Subcutaneous abdominal adipose tissue (tissue), 5 donors: ENCODE measurements around the gene CNST.
"Not testable (repeated sequence)": the region's sequence is repeated elsewhere in the genome, so short reads cannot be mapped to it uniquely, and the experiment has no call there.

ENCODE experiments used
- H3K27ac ChIP-seq: one replicate; pipeline ENCODE4 v1.7.0; 2013; ENCODE audit warnings: low read depth, mild to moderate bottlenecking, inconsistent platforms, low read length, moderate library complexity
- H3K27me3 ChIP-seq, 5 donors: one replicate each; pipeline ENCODE4 v1.7.0; 2013; ENCODE audit warnings: low read length in 5 of 5, inconsistent platforms in 1 of 5; ENCODE audit not compliant: control insufficient read depth in 5 of 5, insufficient read depth in 4 of 5
- H3K36me3 ChIP-seq, 5 donors: one replicate each; pipeline ENCODE4 v1.7.0; 2013; ENCODE audit warnings: low read length in 5 of 5; ENCODE audit not compliant: control insufficient read depth in 5 of 5, insufficient read depth in 5 of 5
- H3K4me1 ChIP-seq, 5 donors: one replicate each; pipeline ENCODE4 v1.7.0; 2013; ENCODE audit warnings: low read length in 5 of 5, mild to moderate bottlenecking in 3 of 5, moderate library complexity in 1 of 5; ENCODE audit not compliant: control insufficient read depth in 5 of 5, insufficient read depth in 5 of 5
- H3K4me3 ChIP-seq, 5 donors: one replicate each; pipeline ENCODE4 v1.7.0; 2013; ENCODE audit warnings: low read length in 5 of 5, low read depth in 1 of 5
- H3K9ac ChIP-seq, 5 donors: one replicate each; pipeline ENCODE4 v1.7.0; 2013; ENCODE audit warnings: low read length in 5 of 5, mild to moderate bottlenecking in 4 of 5, moderate library complexity in 3 of 5
- H3K9me3 ChIP-seq, 5 donors: one replicate each; pipeline ENCODE4 v1.7.0; 2013; ENCODE audit warnings: low read length in 5 of 5; ENCODE audit not compliant: control insufficient read depth in 5 of 5
- donor health status: healthy.
- donor health status: healthy.
- donor health status: healthy.
- donor health status: healthy.
- donor health status: healthy.

Gene CNST

GRCh38 chr1:246709196-246709595 is 142.9 kb downstream of the CNST start:
- no peaks in the 10 kb centered on the region for H3K9me3 ChIP-seq
- no peak overlapping the region for H3K9ac ChIP-seq
- no peaks in the 10 kb centered on the region for H3K27me3 ChIP-seq
- no peak overlapping the region for H3K27ac ChIP-seq
- no peaks in the 10 kb centered on the region for H3K36me3 ChIP-seq
- no peak overlapping the region for H3K4me3 ChIP-seq
- H3K4me1 ChIP-seq: peaks cover 0 to 2% (median 0%) of the 10 kb centered on the region in 5 donors

- H3K27ac ChIP-seq: no peak overlapping the region
- peaks cover 0 to 2% (median 0%) of the 10 kb centered on the region in 5 donors for H3K4me1 ChIP-seq
- H3K9ac ChIP-seq: no peak overlapping the region
These were observed 143.6 kb downstream of the CNST start for GRCh38 chr1:246709835-246710234.

GRCh38 chr1:246711548-246712003 is 145.3 kb downstream of the CNST start:
- Histone ChIP-seq H3K27me3 (no peaks in the 10 kb centered on the region), H3K4me1 (no peaks in the 10 kb centered on the region), H3K9ac (no peak overlapping the region), H3K27ac (no peak overlapping the region), H3K9me3 (no peaks in the 10 kb centered on the region), H3K4me3 (no peak overlapping the region), H3K36me3 (no peaks in the 10 kb centered on the region)

More at GRCh38 chr1:246709835-246710234, 143.6 kb downstream of the CNST start:
- no peaks in the 10 kb centered on the region for H3K36me3 ChIP-seq
- no peak overlapping the region for H3K4me3 ChIP-seq
- H3K27me3 ChIP-seq: no peaks in the 10 kb centered on the region
- no peaks in the 10 kb centered on the region for H3K9me3 ChIP-seq

GRCh38 chr1:246712428-246712827 is 146.2 kb downstream of the CNST start:
- H3K9me3 ChIP-seq, H3K27ac ChIP-seq, H3K4me1 ChIP-seq, H3K4me3 ChIP-seq, H3K9ac ChIP-seq, H3K36me3 ChIP-seq, H3K27me3 ChIP-seq: not testable (repeated sequence)
